Renal cortex interstitium (tissue), 11 donors: Measurements from ENCODE around the gene CEACAM16. TPM values are rescaled to one million over a fixed set of nuclear protein-coding genes. Genes with fewer than 3 reads are reported as not detected.
"Not testable (repeated sequence)": the region's sequence is repeated elsewhere in the genome, so short reads cannot be mapped to it uniquely, and the experiment has no call there.

Experiments
- DNase-seq, 11 donors: peaks; one replicate each; pipeline ENCODE4 v3.0.0-alpha.2; 2013; ENCODE audit warnings: low read depth in 9 of 11, low spot score in 4 of 11; ENCODE audit errors: extremely low read depth in 1 of 11
- polyA plus RNA-seq, 3 donors: library from polyadenylated mRNA; unstranded; fragments of 120-200 nt; gene quantifications; one replicate each; pipeline ENCODE4 v1.2.1, GENCODE V29; 2013; ENCODE audit not compliant: insufficient read length in 3 of 3

CEACAM16 gene
- polyA plus RNA-seq, 3 donors = not detected

DNA sequence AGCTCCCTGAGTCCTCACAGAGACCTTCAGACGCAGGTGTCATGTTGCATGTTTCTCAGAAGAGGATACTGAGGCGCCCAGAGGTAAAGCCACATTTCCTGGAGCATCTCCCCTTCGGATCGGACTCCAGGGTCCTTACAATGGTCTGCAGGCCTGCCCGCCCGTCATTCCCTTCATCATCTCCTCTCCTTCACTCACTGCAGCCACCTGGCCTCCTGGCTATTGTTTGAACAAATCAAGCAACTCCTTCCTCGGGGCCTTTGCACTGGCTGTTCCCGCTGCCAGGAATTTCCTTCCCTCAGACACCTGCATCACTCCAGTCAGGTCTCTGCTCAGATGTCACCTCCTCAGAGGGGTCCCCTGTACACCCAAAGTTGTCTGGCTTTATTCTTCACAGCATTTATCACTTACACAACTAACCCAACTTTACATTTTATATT is 20.3 kb downstream of the CEACAM16 start:
- no peak for DNase-seq

DNA sequence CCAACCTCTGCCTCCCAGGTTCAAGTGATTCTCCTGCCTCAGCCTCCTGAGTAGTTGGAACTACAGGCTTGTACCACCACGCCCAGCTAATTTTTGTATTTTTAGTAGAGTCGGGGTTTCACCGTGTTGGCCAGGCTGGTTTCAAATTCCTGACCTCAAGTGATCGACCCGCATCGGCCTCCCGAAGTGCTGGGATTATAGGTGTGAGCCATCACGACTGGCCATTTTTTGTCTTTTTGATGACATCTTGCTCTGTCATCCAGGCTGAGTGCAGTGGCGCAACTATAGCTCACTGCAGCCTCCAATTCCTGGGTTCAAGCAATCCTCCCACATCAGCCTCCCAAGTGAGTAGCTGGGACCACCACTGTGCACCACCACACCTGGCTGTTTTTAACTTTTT is 21.4 kb downstream of the CEACAM16 start:
- not testable (repeated sequence) for DNase-seq

DNA sequence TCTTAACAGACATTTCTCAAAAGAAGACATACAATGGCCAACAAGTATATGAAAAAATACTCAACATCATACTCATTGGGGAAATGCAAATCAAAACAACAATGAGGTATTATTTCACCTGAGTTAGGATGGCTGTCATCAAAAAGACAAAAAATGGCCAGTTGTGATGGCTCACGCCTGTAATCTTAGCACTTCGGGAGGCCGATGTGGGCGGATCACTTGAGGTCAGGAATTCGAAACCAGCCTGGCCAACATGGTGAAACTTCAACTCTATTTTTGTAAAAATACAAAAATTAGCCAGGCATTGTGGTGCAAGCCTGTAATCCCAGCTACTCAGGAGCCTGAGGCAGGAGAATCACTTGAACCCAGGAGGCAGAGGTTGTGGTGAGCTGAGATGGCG is 22.0 kb downstream of the CEACAM16 start:
- DNase-seq = no peak

DNA sequence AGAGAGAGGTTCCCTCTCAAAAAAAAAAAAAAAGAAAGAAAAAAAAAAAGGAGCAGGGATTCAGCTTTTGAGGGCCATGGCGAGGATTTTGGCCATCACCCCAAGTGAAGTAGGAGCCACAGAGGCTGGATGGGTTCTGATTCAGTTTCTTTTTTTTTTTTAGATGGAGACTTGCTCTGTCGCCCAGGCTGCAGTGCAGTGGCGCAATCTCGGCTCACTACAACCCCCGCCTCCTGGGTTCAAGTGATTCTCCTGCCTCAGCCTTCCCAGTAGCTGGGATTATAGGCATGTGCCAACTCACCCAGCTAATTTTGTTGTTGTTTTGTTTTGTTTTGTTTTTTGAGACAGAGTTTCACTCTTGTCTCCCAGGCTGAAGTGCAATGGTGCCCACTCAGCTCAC is 22.4 kb downstream of the CEACAM16 start:
- not testable (repeated sequence) for DNase-seq

DNA sequence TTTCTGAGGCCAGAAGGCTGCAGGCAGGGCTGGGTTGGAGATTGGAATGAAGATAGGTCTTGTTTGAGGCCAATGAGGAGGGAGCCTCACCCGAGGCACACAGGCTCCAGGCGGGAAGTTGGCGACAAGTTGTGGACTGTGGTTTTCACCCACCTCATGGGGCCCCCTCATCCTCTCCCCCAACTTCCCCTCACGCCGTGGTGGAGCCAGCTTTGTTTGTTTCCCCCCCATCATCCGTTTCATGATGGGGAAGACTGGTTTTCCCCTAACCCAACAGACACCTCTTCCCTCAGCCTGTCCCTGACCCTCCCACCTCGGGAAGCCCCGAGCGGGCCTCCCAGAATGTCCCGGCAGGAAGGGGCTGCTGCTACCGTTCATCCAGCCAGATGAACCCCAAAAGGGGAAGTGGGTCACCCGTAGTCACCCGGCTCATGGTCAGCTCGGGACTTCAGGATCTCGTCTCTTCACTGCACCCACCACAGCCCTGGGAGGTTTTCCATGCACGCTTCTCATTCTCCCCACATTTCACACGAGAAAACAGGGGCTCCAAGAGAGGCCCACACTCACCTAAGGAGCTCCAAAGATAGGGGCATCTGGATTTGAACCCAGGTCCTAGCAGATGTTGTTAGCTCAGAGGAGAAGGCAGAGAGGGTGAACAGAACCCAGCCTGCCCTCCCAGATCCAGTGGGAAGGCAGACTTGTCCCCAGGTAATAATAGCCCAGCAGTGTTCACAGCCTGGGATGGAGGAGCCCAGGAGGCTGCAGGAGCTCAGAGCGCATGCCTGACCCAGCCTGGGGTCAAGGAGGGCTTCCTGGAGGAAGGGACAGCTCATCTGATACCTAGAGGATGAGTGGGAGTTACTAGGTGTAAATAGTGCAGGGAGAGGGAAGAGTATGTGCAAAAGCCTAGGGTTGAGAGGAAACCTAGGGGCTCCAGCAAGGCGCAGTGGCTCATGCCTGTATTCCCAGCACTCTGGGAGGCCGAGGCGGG is 23.5 kb downstream of the CEACAM16 start:
- no peak for DNase-seq

DNA sequence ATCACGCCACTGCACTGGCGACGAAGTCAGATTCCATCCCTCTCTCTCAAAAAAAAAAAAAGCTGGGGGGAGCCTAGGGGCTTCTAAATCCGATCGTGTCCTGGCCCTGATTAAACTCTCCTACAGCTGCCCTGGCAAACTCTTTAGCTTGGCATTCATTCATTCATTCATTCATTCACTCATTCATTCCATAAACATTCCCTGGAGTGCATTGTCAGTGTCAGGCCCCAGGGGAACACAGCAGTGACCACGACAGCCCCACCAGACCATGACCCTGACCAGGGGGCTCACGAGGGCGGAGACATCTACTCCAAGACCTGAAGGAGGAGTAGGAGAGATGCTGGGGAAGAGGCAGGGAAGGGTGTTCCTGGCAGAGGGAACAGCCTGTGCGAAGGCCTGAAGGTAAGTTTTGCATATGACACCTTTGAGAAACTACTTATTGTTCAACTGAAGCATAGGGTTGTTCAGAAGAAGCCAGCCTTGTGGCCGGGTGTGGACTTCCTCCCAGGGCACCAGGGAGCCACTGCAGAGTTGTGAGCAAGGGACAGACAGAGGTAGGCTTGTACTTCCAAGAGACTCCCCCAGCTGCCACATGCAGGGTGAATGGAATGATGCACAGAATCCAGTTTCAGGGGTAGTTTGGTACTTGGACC is 24.5 kb downstream of the CEACAM16 start:
- DNase-seq = no peak

DNA sequence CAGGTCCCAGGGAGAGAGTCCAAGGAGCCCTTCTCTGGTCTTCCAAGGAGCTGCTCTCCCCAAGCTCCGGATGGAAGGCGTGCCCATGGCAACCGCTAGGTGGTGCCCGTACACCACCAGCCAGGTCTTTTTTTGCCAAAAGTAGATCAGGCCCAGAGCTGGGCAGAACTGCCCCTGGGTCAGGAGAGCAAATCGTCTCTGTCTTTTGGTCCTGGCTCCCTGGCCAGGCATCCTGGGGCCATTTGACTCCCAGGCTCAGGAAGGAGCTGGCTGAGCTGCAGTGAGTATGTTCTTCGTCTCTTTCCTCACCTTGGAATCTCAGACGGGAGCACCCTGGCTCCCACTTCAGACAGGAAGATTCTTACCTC is 25.0 kb downstream of the CEACAM16 start:
- peak in 7 of 11 donors; percentile 55 to 75 (median 66) for DNase-seq

DNA sequence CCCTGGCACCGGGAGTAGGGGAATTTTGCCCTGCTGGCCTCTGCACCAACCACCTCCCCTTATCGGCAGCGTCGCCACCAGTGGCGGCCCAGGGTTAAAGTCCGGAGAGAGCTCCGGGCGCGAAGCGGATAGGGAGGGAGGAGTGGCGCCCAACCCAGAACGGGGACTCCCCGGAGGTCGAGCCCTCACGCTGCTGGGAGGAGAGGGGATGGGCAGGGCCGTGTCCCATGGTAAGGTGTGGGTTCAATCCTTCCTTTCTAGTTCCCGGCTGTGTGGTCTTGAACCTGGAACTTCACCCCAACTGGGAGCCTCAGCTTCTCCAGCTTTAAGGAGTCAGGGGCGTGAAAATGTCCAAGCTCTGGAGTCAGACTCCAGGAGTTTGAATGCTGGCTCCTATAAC is 26.3 kb downstream of the CEACAM16 start:
- DNase-seq = no peak

DNA sequence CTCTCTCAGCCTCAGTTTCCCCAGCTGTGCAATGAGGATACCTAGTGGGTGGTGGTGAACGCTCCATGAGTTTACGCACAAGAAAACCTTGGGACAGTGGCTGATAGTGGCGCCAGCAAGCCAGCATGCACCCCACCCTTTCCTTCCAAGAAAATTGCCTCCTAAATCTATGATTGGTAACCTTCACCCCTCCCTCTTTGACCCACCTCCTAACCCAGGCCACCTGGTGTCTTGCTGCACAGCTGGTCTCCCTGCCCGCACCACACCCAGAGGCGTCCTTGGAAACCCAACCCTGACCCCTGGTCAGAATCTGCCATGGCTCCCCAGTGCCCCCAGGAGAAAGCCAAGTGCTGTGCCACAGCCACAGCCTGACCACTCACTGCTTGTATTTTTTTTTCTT is 26.7 kb downstream of the CEACAM16 start:
- no peak for DNase-seq

DNA sequence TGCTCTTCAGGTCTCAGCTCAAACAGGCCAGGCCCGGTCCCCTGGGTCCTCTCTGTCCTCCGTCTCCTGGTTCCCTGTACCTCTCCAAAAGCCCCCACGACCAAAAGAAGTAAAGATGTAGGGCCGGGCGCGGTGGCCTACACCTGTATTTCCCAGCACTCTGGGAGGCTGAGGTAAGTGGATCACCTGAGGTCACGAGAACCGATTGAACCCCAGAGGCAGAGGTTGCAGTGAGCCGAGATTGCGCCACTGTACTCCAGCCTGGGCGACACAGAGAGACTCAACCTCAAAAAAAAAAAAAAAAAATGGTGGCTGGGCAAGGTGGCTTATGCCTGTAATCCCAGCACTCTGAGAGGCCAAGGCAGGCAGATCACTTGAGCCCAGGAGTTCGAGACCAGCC is 27.5 kb downstream of the CEACAM16 start:
- no peak for DNase-seq

DNA sequence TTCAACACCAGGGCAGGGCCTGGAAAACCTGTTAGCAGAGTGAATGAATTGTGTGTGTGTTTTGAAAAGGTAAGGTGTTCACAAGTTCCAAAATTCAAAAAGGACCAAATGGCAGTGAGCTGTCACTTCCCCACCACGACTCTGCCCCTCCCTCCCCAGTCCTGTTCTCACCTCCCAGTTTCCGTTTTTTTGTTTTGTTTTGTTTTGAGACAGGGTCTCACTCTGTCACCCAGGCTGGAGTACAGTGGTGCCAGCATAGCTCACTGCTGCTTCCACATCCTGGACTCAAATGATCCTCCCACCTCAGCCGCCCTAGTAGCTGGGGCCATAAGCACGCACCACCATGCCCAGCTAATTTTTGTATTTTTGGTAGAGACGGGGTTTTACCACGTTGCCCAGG is 29.2 kb downstream of the CEACAM16 start:
- DNase-seq = no peak

DNA sequence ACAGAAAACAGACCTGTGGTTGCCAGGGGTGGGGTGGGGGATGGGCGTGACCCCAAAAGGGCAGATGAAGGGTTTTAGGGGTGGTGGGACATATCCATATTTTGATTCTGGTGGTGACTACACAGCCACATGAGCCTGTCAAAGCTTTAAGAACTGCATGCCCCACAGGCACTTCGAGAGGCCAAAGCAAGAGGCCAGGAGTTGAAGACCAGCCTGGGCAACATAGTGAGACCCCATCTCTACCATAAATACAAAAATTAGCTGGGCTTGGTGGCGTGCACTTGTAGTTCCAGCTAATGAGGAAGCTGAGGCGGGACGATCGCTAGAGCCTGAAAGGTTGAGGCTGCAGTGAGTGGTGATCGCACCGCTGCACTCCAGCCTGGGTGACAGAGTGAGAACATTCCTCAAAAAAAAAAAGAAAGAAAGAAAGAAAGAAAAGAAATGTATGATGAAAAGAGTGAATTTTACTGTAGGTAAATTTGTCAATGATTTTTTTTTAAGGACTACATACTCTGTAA is 30.6 kb downstream of the CEACAM16 start:
- DNase-seq = no peak

DNA sequence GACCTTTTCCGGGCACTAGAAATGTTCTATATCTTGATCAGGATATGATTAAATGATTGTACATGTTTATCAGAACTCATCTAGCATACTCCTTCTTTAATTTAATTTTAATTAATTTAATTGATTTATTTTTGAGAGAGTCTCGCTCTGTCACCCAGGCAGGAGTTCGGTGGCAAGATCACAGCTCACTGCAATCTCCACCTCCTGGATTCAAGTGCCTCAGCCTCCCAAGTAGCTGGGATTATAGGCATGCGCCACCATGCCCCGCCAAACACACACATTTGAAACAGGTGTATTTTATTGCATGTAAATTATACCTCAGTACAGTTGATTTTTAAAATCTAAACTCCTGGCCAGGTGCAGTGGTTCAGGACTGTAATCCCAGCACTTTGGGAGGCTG is 32.1 kb downstream of the CEACAM16 start:
- no peak for DNase-seq

DNA sequence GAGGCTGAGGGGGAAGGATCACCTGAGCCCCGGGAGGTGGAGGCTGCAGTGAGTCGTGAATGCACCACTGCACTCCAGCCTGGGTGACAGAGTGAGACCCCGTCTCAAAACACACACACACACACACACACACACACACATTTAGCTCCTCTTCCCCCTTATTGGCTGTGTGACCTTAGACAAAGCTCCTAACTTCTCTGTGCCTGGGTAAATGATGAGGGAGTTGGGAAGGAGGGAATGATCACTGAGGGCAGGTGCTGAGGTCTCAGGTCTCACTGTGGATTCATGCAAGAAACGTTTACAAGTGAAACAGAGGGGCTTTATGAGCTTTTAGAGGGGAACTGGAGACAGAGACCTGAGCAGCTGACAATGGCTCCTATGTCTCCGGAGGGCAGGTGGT is 32.7 kb downstream of the CEACAM16 start:
- no peak for DNase-seq

DNA sequence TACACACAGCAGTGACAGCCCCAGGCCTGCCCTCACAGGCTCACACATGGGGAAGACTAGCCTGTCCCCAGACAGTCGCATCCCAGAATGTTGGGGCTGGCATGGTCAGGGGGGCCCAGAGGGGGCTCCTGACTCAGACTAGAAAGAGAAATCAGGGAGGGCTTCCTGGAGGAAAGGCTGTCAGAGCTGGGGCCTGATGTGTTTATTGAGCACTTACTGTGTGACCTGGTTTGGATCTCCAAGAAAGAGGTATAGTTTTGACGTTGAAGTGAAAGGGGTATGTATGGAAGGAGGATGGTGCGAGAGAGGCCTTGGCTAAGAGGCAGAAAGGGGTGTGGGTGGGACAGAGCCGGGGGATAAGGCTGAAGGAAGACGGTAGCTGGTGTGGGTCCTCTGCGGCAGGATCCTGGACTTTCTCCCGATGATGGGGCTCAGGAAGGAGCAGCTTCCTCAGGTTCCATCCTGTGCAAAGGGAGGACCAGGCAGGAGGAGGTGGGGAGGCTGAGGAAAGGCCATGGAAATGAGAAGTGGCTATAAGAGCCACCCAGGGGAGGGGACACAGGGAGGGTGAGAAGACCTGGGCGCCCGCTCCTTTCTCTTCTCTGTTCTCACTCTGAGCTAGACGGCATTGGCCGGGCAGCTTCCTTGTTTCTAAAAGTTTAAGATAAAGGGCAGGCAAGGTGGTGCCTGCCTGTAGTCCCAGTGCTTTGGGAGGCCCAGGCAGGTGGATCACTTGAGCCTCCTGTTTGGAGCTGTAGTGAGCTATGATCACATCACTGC is 33.5 kb downstream of the CEACAM16 start:
- DNase-seq = no peak

DNA sequence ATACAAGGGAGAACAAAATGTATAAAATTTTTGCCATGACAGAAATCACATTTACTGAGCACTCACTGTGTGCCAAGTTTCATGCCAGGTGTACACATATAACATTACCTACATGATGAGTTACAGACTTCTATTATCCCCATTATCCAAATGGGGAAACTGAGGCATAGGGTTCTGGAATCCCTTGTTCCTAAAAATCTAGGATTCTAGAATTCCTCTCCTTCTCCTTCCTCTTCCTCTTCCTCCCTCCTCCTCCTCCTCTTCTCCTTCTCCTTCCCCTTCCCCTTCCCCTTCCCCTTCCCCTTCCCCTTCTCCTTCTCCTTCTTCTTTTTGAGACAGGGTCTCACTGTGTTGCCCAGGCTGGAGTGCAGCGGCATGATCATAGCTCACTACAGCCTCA is 35.4 kb downstream of the CEACAM16 start:
- no peak for DNase-seq

DNA sequence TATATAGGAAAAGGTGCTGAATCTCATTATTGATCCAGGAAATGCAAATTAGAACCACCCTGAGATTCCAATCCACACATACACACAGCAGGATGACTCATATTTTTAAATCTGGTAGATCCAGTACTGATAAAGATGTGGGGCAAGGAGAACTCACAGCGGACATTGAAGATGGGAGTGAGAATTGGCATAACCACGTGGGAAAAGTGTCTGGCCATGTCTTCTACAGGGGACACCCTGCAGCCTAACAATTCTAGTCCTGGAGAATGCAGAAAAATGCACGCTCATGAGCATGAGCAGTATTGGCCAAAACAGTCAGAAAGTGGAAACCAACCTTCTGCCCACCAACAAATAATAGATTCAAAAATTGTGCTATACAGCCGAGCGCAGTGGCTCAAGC is 36.1 kb downstream of the CEACAM16 start:
- DNase-seq = no peak

DNA sequence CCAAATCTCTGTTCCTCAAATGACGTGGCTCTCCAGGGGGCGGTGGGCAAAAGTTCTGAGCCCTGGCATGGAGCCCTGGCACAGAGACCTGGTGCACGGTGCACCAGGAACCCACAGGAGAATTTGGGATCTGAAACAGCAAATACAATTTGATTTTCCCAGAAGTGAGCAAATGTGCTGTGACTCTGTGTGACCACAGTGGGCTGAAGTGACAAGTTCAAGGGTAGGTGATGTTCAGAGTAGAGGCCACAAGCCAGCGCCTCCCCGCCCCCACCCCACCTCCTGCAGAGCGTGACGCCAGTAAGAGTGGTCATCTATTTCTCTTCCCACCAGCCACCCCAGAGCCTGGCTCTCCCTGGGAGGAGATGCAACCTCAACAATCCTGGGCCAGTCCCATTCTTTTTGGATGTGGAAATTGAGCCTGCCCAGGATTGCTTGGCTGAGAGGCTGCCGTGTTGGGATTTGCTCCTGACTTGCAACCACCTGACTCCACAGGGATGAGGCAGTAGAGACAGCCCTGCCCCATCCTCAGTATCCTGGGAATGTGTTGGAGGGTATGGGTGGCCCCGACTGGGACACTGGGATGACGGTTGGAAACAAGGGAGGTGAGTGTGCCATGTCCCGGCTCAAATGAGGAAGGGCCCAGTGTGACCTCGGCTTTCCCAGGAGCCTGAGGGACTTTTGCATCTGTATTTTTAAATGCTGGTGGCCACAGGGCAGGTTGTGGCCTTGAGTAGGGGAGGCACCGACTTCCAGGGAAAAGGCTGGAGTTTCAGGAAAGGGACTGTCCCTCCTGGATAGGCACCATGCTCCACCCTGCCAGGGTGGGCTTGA is 38.5 kb downstream of the CEACAM16 start:
- no peak for DNase-seq

DNA sequence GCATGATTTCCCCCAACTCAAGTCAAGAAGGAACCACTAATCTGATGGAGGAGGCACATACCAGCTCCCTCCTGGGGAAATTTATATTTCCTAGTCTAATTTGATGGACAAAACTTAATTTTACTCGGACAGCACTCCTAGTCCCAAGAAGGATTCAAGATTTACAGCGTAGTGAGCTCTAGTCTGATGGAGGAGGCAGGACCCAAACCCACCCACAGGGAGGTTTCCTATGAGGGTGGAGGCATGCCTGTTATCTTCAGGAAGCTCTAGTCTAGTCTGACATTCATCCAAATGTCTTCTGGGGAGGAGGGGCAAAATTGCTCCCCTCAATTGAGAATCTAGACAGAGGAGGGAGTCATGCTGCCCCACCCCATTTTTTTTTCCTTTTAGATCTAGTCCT is 39.2 kb downstream of the CEACAM16 start:
- no peak for DNase-seq
